ENCODE data around the gene INHBB.
"Not testable (repeated sequence)": the region's sequence is repeated elsewhere in the genome, so short reads cannot be mapped to it uniquely, and the experiment has no call there.

Gene INHBB

GRCh38 chr2:120382541-120383144 lies 36.7 kb downstream of the INHBB start:
- DNase-seq (ENCODE audit: low read depth), result no peak

- no peak for DNase-seq (ENCODE audit: low read depth)
These were observed 37.3 kb downstream of the INHBB start for GRCh38 chr2:120383191-120383590.

- no peak for DNase-seq (ENCODE audit: low read depth)
These were observed 37.9 kb downstream of the INHBB start for GRCh38 chr2:120383631-120384340.

GRCh38 chr2:120384486-120385354 lies 38.8 kb downstream of the INHBB start:
- DNase-seq (ENCODE audit: low read depth), result no peak

GRCh38 chr2:120385355-120386127 lies 39.6 kb downstream of the INHBB start:
- DNase-seq (ENCODE audit: low read depth), result no peak

- DNase-seq (ENCODE audit: low read depth), result no peak
These were observed 42.5 kb downstream of the INHBB start for GRCh38 chr2:120388222-120389035.

GRCh38 chr2:120389036-120389391 lies 43.1 kb downstream of the INHBB start:
- no peak for DNase-seq (ENCODE audit: low read depth)

- DNase-seq (ENCODE audit: low read depth), result no peak
These were observed 44.6 kb downstream of the INHBB start for GRCh38 chr2:120390381-120391055.

- not testable (repeated sequence) for DNase-seq (ENCODE audit: low read depth)
These were observed 45.4 kb downstream of the INHBB start for GRCh38 chr2:120391382-120391781.

- no peak for DNase-seq (ENCODE audit: low read depth)
These were observed 46.2 kb downstream of the INHBB start for GRCh38 chr2:120391911-120392665.

GRCh38 chr2:120392923-120393322 lies 47.0 kb downstream of the INHBB start:
- no peak for DNase-seq (ENCODE audit: low read depth)

- DNase-seq (ENCODE audit: low read depth), result no peak
These were observed 47.5 kb downstream of the INHBB start for GRCh38 chr2:120393456-120393855.

- DNase-seq (ENCODE audit: low read depth), result no peak
These were observed 48.8 kb downstream of the INHBB start for GRCh38 chr2:120394764-120395163.

- no peak for DNase-seq (ENCODE audit: low read depth)
These were observed 49.5 kb downstream of the INHBB start for GRCh38 chr2:120395221-120396012.

GRCh38 chr2:120396013-120396860 lies 50.3 kb downstream of the INHBB start:
- no peak for DNase-seq (ENCODE audit: low read depth)

GRCh38 chr2:120396861-120397811 lies 51.2 kb downstream of the INHBB start:
- no peak for DNase-seq (ENCODE audit: low read depth)
